ENCODE measurements around the gene ABHD15.

- TF ChIP-seq EZH2 (IDR thresholded peaks at IDR 0.05; ENCODE audit: insufficient read depth, poor library complexity, severe bottlenecking) (no peak), EZH2phosphoT487 (IDR thresholded peaks at IDR 0.05; ENCODE audit: insufficient read depth, low read depth) (no peak)
Measured at GRCh38 chr17:29613352-29613837, 46.6 kb upstream of the ABHD15 start.
